ENCODE data around the gene GABRB3.

Gene GABRB3

GRCh38 chr15:26673445-26673844 lies 99.4 kb downstream of the GABRB3 start:
- no peak for DNase-seq

GRCh38 chr15:26670116-26670515 lies 102.8 kb downstream of the GABRB3 start:
- DNase-seq = no peak

GRCh38 chr15:26667222-26667988 lies 105.5 kb downstream of the GABRB3 start:
- DNase-seq = no peak

GRCh38 chr15:26665957-26666791 lies 106.7 kb downstream of the GABRB3 start:
- DNase-seq = no peak

GRCh38 chr15:26662283-26662682 lies 110.6 kb downstream of the GABRB3 start:
- no peak for DNase-seq

- no peak for DNase-seq
Observed at GRCh38 chr15:26661748-26662147, 111.1 kb downstream of the GABRB3 start.

- DNase-seq = no peak
Observed at GRCh38 chr15:26661107-26661506, 111.8 kb downstream of the GABRB3 start.

- no peak for DNase-seq
Observed at GRCh38 chr15:26660241-26660640, 112.6 kb downstream of the GABRB3 start.

- no peak for DNase-seq
Observed at GRCh38 chr15:26658290-26658689, 114.6 kb downstream of the GABRB3 start.

- DNase-seq = no peak
Observed at GRCh38 chr15:26656080-26656479, 116.8 kb downstream of the GABRB3 start.

GRCh38 chr15:26651909-26652308 lies 121.0 kb downstream of the GABRB3 start:
- no peak for DNase-seq

- no peak for DNase-seq
Observed at GRCh38 chr15:26648676-26649075, 124.2 kb downstream of the GABRB3 start.

GRCh38 chr15:26644948-26645347 lies 127.9 kb downstream of the GABRB3 start:
- no peak for DNase-seq

- DNase-seq = no peak
Observed at GRCh38 chr15:26641144-26641543, 131.7 kb downstream of the GABRB3 start.

- no peak for DNase-seq
Observed at GRCh38 chr15:26640601-26641000, 132.3 kb downstream of the GABRB3 start.

GRCh38 chr15:26639966-26640365 lies 132.9 kb downstream of the GABRB3 start:
- no peak for DNase-seq

GRCh38 chr15:26635614-26636013 lies 137.3 kb downstream of the GABRB3 start:
- no peak for DNase-seq

GRCh38 chr15:26635105-26635504 lies 137.8 kb downstream of the GABRB3 start:
- no peak for DNase-seq

GRCh38 chr15:26634319-26634718 lies 138.5 kb downstream of the GABRB3 start:
- DNase-seq = no peak

GRCh38 chr15:26632500-26632899 lies 140.4 kb downstream of the GABRB3 start:
- no peak for DNase-seq

GRCh38 chr15:26631894-26632293 lies 141.0 kb downstream of the GABRB3 start:
- no peak for DNase-seq

- no peak for DNase-seq
Observed at GRCh38 chr15:26630857-26631256, 142.0 kb downstream of the GABRB3 start.

- DNase-seq = peak in 1 of 2 donors; percentile 16
Observed at GRCh38 chr15:26628879-26629529, 143.9 kb downstream of the GABRB3 start.

GRCh38 chr15:26628071-26628470 lies 144.8 kb downstream of the GABRB3 start:
- no peak for DNase-seq

Data from hippocampal formation (tissue), 2 donors.